GM19452 (cell line): ENCODE data around the gene SKP1.

Experiments used
- ATAC-seq: cut with Tn5 transposase; IDR thresholded peaks from one replicate; pipeline ENCODE4 v1.9.1; 2021; ENCODE audit not compliant: unreplicated experiment

The SKP1 gene

DNA sequence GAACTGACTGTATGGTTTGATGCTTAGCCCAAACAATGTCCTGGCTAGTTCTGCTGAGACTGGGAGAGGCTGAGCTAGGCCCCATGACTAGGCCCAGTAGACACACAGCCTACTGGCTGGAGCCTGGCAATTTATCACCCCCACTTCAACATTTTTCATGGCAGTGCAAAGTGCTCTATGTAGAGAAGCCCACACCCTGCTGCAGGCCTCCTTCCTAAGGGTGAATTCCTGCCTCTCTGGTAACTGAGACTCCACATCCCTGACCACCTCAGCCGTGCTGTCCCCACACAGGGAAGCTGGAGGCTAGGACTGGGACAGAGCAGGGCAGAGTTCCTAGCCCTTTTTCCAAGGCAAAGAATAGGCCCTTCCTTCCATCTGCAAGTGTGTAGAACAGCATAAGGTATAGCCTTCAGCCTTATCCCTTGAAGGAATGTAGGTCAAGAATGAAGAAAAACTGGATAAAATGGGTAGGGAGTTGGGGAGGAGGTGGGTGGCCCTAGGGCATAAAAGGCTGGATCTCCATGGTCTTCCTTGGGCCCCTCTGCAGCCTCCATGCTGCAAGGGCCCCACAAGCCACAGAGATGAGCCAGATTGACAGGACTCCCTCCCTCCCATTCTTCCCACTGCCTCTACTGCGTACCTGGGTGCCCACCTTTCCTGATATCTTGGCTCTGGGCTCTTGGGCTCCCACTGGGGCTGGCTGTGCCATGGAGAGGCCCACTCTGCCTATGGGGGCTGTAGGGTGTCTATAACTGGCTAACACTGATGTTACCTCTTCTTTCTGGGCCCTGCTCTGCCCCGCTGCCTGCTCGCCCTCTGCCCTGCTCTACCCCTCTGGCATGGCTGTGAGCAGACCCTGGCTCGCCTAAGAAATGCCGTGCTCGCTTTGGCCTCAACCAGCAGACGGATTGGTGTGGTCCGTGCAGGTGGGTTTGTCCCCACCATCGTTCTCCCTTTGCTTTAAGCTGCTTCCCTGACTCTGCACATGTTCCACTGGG is 32.5 kb downstream of the SKP1 start:
- no peak for ATAC-seq

DNA sequence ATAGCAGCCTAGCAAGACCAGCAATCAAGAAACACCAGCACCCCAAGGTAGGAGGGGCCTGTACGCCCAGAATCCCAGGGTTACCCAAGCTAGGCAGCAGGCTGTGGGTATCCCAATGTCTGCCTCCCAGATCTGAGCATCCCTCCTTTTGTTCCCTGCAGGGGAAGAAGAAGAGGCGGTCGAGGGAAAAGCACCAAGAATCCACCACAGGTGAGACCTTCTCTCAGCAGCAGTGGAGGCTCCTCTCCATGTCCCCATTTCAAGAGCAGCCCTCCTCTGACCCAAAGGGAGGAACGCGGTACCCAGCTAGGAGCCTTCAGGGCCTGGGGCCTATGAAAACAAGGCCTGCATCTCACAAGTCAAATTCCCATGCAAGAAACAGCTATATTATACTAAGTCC is 33.3 kb downstream of the SKP1 start:
- no peak for ATAC-seq

DNA sequence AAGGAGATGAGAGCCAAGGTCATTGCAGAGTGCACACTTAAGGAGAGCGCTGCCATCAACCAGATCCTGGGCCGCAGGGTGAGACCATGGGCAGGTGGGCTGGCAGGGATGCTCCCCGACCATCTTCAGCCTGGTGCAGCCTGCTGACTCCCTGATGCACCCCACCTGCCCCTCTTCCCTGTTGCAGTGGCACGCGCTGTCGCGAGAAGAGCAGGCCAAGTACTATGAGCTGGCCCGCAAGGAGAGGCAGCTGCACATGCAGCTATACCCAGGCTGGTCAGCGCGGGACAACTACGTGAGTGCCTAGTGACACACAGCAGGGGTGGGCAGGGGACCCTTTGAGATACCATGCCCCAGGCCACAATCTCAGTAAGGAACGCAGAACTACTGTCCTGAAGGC is 33.9 kb downstream of the SKP1 start:
- no peak for ATAC-seq

DNA sequence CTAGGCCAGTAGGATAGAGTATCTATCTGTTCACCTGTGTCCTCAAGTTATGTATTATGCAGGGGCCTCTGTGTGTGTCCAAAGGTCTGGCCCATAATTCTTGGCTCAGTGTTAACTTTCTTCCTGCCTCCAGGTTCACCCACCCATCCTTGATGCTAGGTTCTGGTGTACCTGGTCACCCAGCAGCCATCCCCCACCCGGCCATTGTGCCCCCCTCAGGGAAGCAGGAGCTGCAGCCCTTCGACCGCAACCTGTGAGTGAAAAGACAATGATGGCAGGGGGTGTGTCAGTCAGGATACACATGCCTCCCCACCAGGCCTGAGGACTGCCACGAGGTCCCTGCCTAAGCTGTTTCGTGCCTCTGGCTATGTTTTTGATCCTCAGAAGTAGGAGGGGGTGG is 34.7 kb downstream of the SKP1 start:
- no peak for ATAC-seq

DNA sequence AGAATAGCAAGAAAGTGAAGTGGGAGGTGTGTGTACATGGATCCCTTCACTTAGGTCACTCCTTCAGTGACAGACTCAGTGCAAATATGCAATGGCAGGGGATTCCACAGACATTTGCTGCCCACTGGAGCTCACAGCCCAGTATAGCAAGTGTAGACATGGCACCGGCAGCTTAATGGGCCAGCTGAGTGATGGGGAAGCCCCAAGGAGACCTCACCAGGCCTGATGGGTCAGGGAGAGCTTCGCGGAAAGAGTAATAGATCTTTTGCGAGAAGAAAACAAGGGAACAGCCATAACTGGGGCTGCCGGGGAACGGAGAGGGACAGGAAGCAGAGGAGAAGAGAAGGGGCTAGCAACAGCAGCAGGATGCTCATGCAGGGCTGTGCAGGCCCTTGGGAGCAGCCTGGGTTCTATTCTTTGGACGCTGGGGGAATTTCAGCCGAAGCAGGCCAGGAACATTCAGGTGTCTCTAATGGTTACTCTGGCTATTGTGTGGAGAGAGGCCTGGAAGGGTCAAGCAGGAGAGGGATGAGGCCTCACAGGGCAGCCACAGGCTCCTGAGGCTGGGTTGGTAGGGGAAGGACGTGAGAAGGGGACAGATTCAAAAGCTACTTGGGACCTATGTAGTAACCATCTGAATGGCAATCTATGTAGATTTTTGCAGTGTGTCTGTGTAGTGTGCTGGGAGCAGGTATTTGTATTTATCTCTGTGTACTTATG is 35.3 kb downstream of the SKP1 start:
- ATAC-seq, result no peak

DNA sequence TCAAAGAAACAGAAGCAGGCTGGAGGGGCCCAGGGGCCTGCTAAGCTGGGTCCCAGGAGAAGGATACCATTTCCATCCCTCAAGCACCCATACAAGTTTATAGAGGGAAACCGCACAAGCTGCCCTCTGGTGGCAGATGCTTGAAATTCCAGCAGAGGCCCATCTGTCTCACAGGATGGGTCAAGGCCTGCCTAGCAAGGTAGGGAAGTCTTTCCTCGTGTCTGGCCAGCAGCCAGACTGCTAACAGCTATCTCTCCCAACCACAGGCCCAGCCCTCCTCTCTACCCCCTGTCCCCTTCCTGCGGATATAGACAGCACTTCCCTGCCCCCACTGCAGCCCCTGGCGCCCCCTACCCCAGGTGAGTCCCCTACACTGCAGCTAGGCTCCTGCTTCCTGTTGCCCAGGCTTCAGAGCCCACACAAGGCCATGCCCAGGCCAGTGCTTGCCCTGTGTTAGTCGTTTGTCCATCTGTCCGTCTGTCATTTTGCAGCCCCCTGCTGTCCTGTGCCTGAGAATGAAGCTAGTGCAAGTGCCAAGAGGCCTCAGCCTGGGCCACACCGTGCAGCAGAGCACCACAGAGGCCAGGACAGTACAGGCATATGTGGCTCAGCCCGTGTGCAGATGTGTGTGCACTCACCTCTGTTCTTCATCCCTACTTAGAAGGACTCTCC is 36.1 kb downstream of the SKP1 start:
- peak; percentile 37 for ATAC-seq

DNA sequence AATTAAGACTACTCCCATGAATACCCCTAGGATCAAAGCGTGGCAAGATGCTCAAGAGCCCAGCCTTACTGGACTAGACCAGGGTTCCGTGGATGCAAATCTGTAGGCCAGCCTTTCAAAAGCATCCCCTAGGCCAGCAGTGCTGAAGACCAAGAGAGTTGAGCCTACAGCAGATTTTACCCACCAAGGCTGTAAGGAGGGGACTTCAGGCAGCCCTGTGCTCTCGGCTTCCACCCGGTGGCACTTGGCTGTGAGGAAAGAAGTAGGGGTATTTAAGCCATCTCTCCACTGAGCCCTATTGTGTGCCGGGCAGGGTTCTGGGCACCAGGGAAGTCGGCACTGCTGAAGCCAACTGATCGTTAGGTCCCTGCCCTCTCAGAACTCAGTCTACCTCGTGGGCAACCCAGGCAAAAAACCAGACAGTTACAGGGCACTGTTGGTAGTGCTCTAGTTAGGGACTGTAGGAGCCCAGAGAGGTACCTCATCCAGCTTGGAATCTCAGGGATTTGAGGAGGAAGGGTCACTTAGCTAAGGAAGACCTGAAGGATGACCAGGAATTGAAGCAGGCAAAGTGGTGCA is 36.8 kb downstream of the SKP1 start:
- no peak for ATAC-seq

DNA sequence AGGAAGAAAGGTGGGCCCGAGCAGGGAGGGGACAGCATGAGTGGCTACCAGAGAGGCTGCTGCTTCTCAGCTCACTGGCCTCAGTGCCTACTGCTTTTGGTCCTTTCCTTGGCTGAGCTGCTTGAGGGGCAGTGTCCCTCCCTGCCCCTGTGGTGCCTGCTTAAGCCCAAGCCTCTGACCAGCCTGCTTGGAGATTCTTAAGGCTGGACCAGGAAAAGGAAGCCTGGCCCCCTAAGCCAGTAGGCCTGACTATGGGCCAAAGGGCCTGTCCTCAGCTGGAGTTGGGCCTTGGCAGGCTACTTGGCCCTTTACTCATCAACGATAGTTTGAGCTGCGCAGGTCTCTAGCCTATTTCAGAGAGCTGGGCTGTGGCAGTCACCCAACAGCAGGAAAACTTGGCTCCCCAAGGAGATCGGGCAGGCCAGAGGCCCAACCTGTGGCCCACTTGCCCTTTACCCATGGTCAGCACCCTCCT is 37.3 kb downstream of the SKP1 start:
- no peak for ATAC-seq

DNA sequence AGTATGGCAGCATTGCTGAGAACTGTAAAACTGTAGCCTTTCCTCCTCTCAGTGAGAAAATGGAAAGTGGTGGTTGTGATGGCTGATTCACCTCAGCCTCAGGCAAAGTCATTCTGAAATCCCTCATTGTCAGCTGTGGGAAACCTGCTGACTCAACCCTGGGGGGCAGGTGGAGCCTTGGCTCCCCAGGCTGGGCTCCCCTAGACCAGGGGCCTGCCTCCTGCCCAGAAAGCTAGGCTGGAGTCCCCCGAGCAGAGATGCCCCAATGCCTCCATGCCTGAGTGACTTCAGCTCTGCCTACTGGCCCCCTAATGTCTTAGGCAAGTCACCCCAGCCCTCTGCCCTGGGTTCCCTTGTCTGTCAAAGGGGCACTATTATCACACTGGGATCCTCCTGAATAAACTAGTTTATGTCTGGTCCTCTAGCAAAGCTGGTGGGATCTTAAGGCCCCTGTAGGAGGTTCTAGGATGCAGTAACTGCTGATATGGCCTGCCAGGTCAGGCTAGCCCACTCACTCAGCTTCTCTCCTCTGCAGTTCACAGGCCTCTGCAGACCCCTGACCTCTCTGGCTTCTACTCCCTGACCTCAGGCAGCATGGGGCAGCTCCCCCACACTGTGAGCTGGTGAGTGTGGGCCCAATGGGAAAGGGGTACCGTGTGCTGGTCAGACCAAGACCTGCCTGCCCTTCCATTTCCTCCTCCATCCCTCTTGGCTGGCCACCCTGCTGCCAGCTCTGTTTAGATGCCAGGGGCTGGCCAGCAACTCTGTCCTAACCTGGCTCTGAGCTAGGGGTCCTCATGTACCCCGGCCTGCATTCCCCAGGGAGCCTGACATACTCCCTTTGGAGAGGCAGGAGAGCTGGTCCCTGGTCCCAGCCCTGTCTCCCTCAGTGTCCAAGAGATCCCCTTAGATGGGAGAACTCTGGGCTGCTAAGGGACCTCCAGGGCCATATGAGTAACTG is 38.1 kb downstream of the SKP1 start:
- ATAC-seq, result peak; percentile 68

DNA sequence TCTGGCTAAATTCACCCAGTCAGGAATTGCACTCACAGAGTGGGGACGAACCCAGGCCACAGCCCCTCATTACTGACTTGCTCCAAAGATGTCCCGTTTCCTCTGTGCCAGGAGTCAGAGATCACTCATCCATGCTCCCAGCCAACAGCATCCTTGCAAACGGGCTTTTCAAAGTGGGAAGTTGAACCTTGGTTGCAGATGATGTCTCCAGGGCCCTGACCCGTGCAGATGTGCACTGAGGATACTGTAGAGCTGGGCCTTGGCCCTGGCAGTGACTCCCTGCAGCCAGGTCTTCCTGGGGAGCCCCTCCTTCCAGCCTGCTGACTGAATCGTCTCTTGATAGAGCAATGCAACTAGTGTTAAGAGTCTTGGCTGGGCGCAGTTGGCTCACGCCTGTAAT is 40.0 kb downstream of the SKP1 start:
- ATAC-seq, result no peak

DNA sequence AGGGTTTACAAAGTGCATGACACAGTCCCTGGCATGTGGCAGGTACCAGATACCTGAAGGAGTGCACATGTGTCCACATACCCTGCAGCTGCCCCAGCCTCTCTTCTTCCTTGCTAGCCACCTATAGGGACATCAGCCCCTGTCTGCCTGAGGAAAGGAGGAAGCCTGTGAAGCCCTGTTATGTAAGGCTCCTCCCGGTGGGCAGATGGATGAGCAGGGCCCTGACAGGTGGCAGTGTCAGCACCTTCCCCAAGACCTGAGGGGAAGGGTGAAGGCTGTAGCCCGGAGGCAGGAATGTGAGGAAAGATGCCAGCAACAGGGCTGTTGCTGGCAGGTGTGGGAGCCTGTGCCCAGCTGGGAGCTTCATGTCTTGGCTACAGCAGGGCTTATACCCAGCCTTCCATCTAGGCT is 40.5 kb downstream of the SKP1 start:
- ATAC-seq, result no peak

DNA sequence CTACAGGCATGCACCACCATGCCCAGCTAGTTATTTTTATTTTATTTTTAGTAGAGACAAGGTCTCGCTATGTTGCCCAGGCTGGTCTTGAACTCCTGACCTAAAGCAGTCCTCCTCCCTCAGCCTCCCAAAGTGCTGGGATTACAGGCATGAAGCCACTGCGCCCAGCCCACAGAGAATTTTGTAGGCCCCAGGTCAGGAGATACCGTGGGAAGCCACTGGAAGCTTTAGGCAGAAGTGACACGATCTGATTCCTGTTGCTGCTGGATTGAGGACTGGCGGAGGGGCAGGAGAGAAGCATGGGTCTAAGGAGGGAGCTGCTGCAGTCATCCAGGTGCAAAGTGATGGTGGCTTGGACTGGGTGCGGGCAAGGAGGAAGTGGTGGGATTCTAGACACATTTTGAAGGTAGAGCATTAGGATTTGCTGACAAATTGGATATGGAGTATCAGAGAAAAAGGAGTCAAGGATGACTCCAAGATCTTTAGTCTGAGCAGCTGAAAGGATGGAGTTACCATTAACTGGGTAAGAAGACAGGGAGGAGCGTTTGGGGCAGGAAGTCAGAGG is 41.6 kb downstream of the SKP1 start:
- ATAC-seq, result no peak

DNA sequence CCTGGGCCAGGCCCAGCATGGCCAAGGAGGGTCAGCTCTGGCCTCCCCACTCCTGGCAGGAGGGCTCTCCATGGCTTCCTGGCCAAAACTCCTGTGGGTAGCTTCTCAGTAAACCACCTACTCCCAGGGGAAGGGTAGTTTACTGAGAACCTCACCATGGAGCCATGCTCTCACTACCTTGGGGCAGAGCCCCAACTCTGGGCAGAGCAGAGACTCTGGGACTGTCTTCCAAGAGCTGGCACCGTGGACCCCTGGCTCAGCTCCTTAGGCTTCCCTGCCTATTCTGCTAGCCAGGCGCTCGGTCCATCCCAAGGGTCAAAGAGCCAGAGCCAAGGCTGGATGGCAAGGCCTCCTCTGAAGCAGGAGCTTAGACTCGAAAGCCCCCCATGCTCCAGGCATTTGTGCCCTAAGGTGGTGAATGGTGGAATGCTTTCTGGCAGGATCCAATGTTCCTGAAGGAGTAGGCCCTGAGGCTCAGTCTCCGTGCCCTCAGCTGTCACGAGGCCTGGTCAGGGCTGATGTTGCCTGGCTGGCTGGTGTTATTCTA is 42.7 kb downstream of the SKP1 start:
- ATAC-seq, result no peak

DNA sequence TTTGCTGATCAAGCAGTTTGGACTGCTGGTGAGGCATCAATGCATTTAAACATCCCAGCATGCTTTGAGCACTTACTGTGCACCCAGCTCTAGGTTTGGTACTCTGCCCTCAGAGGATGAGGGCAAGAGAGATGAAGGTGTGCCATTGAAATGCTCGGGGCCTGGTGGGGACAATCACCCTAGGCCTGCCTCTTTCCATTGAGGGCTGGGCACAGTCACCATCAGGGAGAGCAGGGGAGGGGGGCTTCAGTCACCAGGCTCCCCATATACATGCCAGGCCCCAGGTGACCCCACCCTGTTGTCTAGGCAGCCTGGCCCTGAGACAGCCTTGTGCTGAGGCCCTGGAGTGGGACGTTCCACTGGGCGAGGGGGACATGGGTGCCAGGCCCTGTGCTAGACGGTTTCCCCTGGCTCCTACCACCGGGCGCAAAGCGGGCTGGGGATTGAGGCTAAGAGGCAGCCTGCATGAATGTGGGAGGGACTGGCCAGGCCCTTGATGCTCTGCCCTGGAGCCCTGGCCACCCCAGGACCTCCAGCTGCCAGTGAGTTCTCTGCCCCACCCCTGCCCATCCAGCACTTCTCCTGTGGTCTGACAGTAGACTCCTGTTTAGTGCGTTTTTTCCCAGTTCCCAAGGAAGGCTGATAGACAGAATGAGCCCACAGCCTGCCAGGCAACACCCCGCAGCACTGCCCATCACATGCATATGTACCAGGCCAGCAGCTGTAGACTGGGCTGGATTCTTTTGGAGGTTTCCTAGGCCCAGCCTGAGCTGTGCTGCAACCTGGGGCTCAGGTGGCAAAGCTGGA is 43.4 kb downstream of the SKP1 start:
- no peak for ATAC-seq

DNA sequence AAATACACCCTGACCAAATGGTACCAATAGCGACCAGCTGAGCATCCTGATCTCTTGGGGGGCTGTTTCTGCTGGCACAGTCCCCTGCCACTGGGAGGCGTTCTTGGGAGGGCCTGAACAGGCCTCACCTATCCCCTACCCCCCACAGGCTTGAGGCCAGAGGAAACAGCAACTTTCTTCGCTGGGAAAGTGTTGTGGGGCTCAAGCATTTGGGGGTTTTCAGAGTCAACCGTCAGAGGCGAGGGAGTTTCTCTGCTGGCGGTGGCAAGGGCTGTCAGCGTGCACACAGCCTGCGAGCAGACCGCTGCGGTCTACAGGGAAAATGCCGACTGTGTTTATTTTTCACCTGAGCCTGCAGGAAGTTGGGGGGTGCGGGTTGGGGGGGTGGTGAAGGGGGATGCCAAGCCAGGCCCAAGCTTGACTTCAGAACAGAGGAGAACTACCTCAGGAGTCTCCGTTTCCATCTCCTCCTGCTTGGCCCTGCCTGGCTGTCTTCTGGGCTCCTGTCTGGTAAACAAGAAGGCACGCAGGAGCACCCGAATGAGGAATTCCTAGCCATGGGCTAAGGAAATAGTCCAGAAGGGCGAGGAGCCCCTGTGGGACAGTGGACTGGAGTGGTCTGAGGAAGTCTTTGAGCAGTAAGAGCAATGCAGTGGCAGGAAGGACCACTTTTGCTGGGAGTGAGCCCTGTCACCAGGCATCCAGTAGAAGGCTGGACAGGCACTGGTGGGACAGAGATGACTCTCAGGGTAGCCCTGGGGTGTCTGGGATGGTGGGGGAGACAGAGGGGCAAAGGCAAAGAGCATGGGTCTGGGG is 44.2 kb downstream of the SKP1 start:
- peak; percentile 53 for ATAC-seq

DNA sequence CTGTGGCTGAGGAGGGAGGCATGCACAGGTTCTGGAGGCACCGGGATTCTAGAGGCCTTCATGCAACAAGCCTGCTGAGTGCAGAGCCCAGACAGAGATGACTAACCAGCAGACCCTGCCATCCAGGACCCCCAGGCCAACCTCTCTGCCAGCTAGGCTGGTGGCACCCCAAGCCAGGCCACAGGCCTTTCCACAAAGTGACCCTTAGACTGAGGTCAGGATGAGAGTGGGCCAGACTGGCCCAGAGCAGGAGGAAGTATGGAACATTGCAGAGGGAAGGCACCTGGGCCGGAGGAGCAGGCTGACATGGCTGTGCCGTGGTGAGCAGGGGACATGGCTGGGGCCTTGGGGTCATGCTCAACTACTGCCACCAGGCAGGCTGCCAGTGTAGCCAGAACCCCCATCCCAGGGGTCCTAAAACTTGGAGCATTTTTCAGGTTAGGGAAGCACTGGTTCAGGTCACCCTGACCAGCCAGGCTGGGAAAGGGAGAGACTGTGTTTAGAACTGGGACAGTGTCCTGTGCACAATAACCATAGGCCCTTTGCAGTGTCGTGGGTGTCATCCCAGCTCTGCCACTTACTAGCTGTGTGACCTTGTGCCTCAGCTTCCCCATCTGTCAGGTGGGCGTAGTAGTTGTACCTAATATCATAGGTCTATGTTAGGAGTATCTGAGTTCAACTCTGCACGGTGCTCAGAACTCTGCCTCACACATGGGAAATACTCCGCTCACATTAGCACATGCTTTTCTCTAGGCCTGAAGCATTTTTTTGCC is 45.0 kb downstream of the SKP1 start:
- ATAC-seq, result no peak

DNA sequence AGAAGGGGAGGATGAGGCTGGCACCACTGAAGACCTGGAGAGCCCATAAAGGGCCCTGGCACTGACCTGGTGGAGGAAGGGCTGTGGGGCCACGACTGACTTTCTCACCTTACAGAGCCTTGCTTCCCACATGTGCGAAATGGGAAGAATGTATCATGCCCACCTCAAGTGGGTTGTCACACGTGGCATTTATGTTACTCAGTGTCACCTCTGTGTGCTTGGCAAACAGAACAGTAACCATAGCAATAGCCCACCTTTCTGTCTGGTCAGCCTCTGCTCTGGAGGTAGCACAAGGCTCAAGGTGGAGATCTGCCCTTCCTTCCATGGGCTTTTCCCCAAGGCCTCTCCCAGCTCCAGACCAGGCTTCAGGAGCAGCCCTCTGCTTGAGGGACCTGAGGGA is 45.6 kb downstream of the SKP1 start:
- no peak for ATAC-seq
